Activated naive CD4-positive, alpha-beta T cell treated with anti-CD3 and anti-CD28 coated beads, Interleukin-2, amount 50 U/mL, for 72 hours (primary cell): Measurements from ENCODE around the gene CAMK4. TPM values are rescaled to one million over a fixed set of nuclear protein-coding genes. Genes with fewer than 3 reads are reported as not detected.

ENCODE experiments used
- ATAC-seq, 2 donors: fragments of 150-1000 bp; cut with Tn5 transposase; 2 replicates each; pipeline ENCODE4 v1.10.0; 2021; ENCODE audit warnings: mild to moderate bottlenecking in 2 of 2, moderate library complexity in 2 of 2
- DNase-seq, 2 donors: peaks; one replicate each; pipeline ENCODE4 v3.0.0; 2021 to 2022; ENCODE audit warnings: low spot score in 2 of 2
- H3K27ac Mint-ChIP-seq, 2 donors: one replicate each; pipeline ENCODE4 v1.8.0; 2022; ENCODE audit warnings: mild to moderate bottlenecking in 2 of 2, mixed read lengths in 2 of 2
- H3K36me3 Mint-ChIP-seq, 2 donors: one replicate each; pipeline ENCODE4 v1.8.0; 2022; ENCODE audit warnings: mixed read lengths in 2 of 2
- H3K9me3 Mint-ChIP-seq, 2 donors: one replicate each; pipeline ENCODE4 v1.8.0; 2022; ENCODE audit warnings: mixed read lengths in 2 of 2
- total RNA-seq, 2 donors: library from RNA; stranded (reverse); gene quantifications; one replicate each; pipeline ENCODE4 v1.2.3, GENCODE V29; 2022

CAMK4 gene
- total RNA-seq: 10 to 100 TPM; 39.0 to 51.3 TPM

DNA sequence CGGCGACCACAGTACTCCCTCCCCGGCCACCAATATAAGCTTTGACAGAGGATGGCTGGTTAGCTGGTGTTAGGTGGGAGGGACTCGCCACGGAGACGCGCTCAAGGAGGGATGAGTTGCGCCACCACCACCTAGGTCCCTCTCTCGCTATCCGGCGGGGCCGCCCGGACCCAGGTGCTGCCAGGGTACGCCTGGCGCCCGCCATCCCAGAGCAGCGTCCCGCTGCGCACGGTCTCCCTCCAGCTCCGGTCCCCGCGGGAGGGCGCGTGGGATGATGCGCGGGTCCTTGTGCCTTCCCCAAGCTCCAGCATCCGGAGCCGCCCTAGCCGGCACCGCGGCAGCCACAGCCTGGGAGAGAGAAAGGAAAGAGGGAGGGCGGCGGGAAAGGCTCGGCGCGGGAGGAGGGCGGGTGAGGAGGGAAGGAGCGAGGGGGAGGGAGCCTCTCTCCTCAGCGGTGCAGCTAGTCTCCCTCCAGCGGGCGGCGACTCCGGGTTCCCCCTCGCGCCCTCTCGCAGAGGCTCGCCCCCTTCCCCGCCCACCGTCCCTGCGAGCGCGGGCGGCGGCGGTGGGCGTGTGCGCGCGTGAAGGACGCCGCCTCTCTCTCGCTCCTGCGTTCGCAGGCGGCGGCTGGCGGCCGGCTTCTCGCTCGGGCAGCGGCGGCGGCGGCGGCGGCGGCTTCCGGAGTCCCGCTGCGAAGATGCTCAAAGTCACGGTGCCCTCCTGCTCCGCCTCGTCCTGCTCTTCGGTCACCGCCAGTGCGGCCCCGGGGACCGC is at the start of gene CAMK4:
Gene CAMK4, plus strand, starts transcription at position 598 of the 774 bp plus-strand sequence. Its CDS starts 100 bp downstream, at position 698.
- peak; percentile 55 to 70 for ATAC-seq
- peak; percentile 61 to 76 for DNase-seq
- H3K36me3 Mint-ChIP-seq: peaks cover 14 to 23% of the 10 kb centered on the region in 2 donors
- peak within 1 kb of the TSS; percentile 90 to 97 for H3K27ac Mint-ChIP-seq
- H3K9me3 Mint-ChIP-seq: no peaks in the 10 kb centered on the region

DNA sequence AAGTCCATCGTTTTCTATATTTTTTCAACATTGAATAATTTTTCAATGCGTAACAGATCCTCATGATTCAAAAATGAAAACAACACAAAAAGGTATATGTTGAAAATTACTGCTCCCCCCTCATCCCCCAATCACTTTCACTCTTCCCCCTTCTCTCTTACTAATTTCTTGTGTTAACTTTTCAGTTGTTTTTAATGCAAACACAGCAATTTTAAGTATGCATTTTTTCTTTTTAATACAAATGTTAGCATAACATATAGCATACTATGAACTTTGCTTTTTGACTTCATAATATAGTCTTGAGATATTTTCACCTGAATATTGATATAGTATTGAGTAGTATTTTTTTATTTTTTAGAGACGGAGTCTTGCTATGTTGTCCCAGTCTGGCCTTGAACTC is 41.1 kb upstream of the CAMK4 start:
- DNase-seq (no peak), ATAC-seq (no peak)
- H3K36me3 Mint-ChIP-seq: no peaks in the 10 kb centered on the region
- H3K27ac Mint-ChIP-seq: no peak overlapping the region
- H3K9me3 Mint-ChIP-seq: peaks cover 0 to 5% of the 10 kb centered on the region in 2 donors

DNA sequence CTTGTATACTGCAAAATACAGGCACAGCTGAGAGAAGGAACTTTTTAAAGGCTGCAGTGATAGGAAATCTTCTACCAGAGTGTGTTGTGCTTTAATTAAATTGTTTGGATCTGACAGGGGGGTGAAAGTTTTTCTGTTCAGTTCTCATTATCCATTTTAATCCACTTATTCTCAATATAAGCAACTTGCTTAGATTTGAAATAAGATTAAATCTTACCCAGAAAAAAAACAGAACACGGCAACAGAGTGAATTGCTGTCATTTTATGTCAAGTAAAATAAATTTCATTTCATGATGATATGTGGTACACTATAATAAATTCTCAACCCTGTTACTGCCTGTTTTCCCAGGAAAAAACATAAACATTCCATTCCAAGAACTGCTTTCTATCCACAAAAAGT is 37.1 kb upstream of the CAMK4 start:
- Mint-ChIP-seq H3K36me3 (no peaks in the 10 kb centered on the region), H3K9me3 (no peaks in the 10 kb centered on the region), H3K27ac (no peak overlapping the region)
- DNase-seq (no peak), ATAC-seq (no peak)

DNA sequence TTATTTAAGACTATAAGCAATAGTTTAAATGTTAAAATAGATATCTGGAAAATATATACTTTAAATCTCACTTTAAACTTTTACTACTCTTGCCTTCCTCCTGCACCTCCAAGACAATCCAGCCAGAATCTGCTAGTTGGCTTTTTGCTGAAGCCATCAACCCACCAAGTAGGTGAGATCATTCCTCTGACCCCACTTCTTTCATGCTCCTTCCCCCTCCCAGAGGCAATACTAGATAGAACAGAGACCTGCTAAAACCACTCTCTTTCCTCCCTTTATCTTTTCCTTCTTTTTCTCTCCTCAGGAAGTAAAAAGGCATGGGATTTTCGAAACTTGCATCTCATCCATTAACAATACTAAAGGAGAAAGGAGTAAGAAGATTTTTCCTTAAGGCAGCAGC is 30.1 kb upstream of the CAMK4 start:
- H3K9me3 Mint-ChIP-seq: no peaks in the 10 kb centered on the region
- no peak for ATAC-seq

DNA sequence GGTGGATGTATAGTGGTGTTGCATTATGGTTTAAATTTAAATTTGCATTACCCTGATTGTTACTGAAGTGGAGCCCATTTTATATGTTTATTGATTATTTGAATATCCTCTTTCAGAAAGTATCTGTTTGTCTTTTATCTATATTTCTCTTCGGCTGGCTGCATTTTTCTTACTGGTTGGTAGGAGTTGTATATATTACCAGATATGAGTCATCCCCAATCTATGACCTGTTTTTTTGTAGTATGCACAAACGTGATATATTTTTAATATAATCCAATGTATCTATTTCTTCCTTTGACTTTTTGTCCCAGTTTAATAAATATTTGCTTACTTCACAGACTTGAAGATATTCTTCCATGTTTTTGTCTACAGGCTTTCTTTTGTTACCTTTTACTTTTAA is 29.3 kb upstream of the CAMK4 start:
- Mint-ChIP-seq H3K27ac (no peak overlapping the region), H3K9me3 (no peaks in the 10 kb centered on the region), H3K36me3 (no peaks in the 10 kb centered on the region)
- ATAC-seq: no peak
- DNase-seq: no peak

More for the DNA sequence above, 30.1 kb upstream of the CAMK4 start:
- no peaks in the 10 kb centered on the region for H3K36me3 Mint-ChIP-seq
- no peak overlapping the region for H3K27ac Mint-ChIP-seq
- no peak for DNase-seq

DNA sequence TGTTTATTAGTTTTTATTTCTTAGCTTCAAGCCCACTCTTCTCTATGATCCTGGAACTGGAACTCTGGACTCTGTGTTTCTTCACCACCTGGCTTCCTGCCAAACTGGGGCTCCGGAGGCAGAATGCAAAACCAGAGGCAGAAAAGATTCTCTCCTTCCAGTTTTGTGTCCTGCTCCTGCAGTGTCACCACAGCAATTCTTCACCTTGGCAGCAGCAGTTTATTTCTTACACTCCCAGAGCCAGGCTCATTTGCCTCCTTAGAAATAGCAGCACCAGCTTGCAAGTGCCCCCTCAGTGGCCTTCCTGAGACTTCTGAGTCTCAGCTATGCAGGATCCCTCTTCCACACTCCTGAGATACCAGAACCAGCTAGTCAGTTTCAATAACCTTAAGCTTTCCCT is 26.7 kb upstream of the CAMK4 start:
- DNase-seq: no peak
- H3K9me3 Mint-ChIP-seq: no peaks in the 10 kb centered on the region
- no peaks in the 10 kb centered on the region for H3K36me3 Mint-ChIP-seq
- peak overlapping the region in 1 of 2 donors; percentile 52 for H3K27ac Mint-ChIP-seq
- no peak for ATAC-seq

DNA sequence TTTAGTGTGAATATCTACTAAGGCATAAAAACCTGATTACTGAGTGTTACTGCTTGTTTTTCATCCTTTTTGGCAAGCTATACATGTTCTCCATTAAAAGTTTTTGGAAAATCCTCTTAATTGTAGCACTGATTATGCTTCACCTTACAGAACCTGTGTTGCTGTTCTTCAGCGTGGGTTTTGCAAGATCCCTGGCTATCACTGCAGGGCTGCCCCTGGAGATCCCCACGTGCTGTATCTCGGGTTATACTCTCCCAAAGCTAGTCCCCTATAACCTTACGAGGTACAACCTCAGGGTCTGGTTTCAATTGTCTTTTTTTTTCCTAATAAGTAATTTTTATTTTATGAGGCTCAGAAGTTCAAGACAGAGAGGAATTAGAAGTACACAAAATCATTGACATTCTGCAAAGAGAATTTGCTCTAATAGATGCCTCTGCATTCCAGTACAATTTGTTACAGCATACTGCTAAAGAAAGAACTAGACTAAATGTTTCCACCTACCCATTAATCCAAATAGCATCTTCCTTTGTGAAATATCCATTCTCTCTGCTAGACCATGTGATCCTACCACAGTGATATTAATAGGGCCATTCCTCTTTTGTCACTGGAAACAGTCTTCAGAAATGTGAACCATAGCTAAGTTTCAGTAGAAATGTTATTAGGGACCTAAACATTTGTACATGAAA is 25.8 kb upstream of the CAMK4 start:
- Mint-ChIP-seq H3K36me3 (no peaks in the 10 kb centered on the region), H3K9me3 (no peaks in the 10 kb centered on the region), H3K27ac (no peak overlapping the region)
- ATAC-seq (no peak), DNase-seq (no peak)

DNA sequence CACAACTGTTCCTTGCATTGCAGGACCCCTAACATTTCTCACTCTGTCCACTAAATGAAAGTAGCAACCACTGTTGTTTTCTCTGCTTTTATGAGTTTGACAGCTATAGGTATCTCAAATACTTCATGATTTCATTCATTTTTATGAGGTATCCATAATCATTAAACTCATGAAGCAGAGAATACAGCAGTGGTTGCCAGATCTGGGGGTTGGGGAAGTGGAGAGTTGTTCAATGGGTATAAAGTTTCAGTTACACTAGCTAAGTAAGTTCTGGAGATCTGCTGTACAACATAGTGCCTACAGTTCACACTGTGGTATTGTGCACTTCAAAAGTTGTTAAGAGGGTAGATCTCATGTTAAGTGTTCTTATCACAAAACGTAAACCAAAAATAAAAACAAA is 23.4 kb upstream of the CAMK4 start:
- DNase-seq (no peak), ATAC-seq (no peak)
- no peaks in the 10 kb centered on the region for H3K36me3 Mint-ChIP-seq
- peaks cover 0 to 2% of the 10 kb centered on the region in 2 donors for H3K9me3 Mint-ChIP-seq
- H3K27ac Mint-ChIP-seq: no peak overlapping the region

DNA sequence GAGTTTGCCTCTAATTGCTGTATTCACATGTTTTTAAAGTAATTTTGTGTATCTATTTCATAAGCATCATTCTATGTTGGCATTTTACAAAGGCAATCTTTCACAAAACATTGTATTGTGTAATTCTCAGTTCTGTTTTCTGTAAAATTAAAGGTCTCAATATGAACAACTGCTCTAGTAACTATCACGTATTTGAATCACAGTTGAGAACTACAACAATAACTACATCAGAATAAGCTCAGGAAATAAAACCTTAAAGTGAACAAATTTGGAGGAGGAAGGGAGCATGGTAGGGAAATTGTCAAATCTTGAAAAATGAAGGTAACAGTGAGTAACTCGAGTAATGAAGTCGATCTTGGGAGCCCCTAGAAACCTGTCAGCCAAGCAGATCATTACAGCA is 22.5 kb upstream of the CAMK4 start:
- no peaks in the 10 kb centered on the region for H3K36me3 Mint-ChIP-seq
- ATAC-seq: peak in 1 of 2 donors; percentile 87

DNA sequence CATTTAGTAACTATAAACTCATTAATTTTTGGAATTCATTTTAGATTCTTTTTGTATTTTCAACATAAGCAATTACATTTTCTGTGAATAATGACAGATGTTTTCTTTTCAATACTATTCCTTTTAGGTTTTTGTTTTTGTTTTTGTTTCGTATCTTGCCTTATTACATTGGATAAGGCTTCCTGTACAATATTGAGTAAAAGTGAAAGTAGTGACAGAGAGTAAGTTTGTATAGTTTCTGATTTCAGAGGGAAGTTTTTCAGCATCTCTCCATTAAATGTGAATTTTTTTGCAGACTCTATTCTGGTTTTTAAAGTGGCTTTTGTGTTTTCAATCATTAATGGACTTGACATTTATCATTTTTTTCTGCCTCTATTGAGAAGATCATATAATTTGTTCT is 12.8 kb upstream of the CAMK4 start:
- peak; percentile 53 to 85 for ATAC-seq
- DNase-seq: no peak
- no peak overlapping the region for H3K27ac Mint-ChIP-seq
- peaks cover 6 to 21% of the 10 kb centered on the region in 2 donors for H3K9me3 Mint-ChIP-seq
- H3K36me3 Mint-ChIP-seq: peaks cover 0 to 12% of the 10 kb centered on the region in 2 donors

More for the DNA sequence above, 22.5 kb upstream of the CAMK4 start:
- Mint-ChIP-seq H3K9me3 (peaks cover 0 to 5% of the 10 kb centered on the region in 2 donors), H3K27ac (no peak overlapping the region)
- no peak for DNase-seq

DNA sequence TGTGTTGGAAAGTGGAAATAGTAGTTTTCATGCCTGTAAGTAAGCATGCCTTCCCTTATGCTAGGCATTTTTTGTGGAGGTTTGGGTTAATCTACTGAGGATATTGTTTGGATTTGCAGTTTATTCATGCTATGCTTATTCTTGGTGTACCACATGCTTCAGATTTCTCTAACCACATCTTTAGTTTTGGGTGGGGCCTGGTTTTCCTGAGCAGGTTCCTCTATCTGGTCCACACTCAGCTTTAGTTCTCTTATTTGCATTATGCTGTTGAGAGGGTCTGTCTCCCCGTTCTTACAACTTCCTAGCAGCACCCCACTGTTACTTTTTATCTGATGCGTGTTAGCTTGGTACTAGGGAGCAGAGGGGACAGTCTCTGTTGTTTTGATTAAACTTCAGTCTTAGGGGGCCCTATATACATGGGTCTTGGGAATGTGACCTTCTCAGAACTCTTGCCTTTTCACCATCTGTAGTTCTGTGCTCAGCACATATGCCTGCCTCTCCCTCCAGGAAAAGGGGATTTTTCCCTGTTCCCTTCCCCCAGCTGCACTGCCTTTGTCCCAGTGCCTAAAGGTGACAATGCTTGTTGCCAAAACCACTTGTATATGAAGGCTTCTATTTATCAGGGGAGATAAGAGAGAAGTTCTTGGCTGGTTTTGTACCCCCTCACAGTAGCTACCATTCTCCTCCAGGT is 10.0 kb upstream of the CAMK4 start:
- no peak for ATAC-seq
- peaks cover 8 to 26% of the 10 kb centered on the region in 2 donors for H3K9me3 Mint-ChIP-seq
- no peak for DNase-seq
- H3K27ac Mint-ChIP-seq: peak overlapping the region in 1 of 2 donors; percentile 57
- peaks cover 0 to 12% of the 10 kb centered on the region in 2 donors for H3K36me3 Mint-ChIP-seq

DNA sequence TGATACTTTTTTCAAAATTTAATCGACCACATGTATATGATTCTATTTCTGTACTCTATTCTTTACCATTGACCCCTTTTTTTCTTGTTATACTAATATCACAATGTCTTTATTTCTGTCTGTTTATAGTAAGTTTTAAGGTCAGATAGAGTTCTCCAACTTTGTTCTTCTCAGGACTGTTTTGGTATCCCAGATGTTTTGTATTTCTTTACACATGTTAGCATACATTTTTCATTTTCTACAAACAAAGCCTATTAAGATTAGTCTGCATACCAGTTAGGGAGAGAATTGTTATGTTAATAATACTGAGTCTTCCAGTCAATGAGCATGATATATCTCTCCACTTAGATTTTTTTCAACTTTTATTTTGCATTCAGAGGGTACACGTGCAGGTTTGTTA is 8.2 kb upstream of the CAMK4 start:
- DNase-seq: no peak
- ATAC-seq: no peak
- Mint-ChIP-seq H3K27ac (no peak overlapping the region), H3K9me3 (peaks cover 8 to 26% of the 10 kb centered on the region in 2 donors), H3K36me3 (peaks cover 0 to 12% of the 10 kb centered on the region in 2 donors)

DNA sequence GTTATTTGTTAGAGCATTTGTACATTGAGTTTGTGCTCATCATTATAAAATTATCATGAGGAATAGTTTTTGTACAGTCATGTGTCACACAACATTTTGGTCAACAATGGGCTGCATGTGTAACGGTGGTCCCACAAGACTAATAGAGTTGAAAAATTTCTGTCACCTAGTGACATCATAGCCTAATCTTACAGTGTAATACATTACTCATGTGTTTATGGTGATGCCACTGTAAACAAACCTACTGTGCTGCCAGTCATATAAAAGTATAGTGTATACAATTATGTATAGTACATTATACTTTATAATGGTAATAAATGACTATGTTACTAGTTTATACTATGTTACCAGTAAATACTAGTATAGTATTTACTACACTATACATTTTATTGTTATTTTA is 3.0 kb upstream of the CAMK4 start:
- Mint-ChIP-seq H3K27ac (no peak overlapping the region), H3K9me3 (peaks cover 4 to 7% of the 10 kb centered on the region in 2 donors), H3K36me3 (peaks cover 5 to 16% of the 10 kb centered on the region in 2 donors)
- ATAC-seq (no peak), DNase-seq (no peak)

DNA sequence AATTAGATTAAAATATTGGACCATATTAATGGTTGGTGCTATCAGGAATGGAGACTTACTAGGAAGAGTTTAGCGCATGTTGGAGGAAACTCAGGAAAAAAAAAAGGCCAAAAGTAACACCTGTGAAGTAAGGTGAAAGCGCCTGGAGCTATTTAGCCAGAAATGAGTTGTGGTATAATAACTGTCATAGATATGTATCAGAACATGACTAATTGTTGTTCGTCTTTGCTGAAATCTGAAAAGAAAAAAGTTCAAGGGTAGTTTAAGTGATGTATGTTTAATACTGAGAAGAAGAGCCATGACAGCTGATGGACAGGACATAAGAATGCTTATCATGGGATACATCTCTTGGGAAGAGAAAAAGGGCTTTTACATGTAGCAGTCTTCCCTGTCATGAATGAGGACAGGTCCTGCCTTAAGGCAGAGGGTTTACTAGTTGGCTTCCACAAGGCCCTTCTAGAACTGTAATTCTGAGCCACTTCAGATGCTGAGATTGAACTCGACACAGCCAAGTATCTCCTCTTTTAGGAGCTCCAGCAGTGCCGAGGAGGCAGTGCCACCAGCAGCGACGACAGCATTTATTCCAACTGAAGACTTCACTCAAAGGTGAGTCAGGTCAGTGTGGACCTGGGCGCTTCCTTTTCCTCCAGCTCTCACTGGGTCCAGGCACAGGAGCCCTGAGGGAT is 940 bp upstream of the CAMK4 start:
- peak; percentile 16 to 37 for ATAC-seq
- no peak for DNase-seq
- Mint-ChIP-seq H3K9me3 (no peaks in the 10 kb centered on the region), H3K36me3 (peaks cover 14 to 23% of the 10 kb centered on the region in 2 donors), H3K27ac (peak overlapping the region; percentile 31 to 90)

DNA sequence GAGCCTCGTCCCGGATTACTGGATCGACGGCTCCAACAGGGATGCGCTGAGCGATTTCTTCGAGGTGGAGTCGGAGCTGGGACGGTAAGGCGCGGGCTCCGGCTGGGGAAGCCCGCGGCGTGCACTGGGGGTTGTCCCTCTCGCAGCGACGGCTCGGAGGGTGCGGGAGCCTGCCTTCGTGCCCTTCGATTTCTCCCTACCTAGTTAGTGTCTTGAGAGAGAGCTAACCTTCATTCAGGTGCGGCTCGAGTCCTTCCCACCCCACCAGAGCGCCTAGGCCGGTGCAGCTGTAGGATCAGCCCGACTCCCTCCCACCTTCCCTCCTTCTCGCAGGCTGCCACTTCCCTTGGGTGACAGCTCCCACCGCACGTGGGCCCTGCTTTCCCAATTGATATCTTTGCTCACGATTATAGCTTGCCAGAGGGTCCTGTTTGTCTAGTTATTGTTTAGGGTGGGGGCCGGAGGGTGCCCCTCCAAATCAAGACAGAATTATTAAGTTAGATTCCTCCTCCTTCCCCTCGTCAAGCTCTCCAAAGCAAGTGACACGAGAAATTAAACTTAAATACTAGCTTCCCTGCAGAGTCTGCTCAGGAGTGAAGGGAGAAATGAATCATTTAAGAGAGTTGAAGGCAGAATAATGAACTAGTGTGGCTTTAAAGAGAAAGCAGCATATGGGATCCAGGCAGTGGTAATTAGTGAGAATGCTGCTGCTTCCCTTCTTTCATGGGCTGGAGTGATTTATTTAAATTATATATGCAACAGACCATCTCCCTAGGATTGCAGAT is 569 bp downstream of the CAMK4 start:
- Mint-ChIP-seq H3K36me3 (peaks cover 14 to 26% of the 10 kb centered on the region in 2 donors), H3K9me3 (no peaks in the 10 kb centered on the region), H3K27ac (peak overlapping the region; percentile 90 to 97)
- ATAC-seq (peak; percentile 35 to 43), DNase-seq (peak in 1 of 2 donors; percentile 75)

DNA sequence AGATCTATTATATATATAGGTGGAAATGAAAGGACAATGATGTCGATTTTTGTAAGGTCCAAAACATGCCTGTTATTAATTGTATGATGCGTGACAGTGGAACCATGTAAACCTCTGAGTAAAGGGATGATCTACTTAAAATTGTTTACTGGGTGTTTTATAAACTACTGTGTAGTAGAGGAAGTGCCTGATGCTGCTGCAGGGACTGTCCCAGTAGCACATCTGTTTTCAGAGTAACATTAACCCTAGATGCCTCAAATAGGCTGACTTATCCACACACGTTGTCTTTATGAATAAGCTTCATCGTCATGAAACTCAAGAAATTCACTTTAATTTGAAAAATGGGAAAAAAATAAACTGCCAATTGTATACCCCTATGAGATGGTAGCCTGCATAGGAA is 1.7 kb downstream of the CAMK4 start:
- Mint-ChIP-seq H3K27ac (peak overlapping the region; percentile 90 to 95), H3K36me3 (peaks cover 14 to 28% of the 10 kb centered on the region in 2 donors), H3K9me3 (no peaks in the 10 kb centered on the region)
- DNase-seq (no peak), ATAC-seq (peak in 1 of 2 donors; percentile 9)
